Neutrophil (primary cell): ENCODE results near the gene NEU1.

Experiments used
- H3K27ac ChIP-seq: fragments of 200-600 bp; sonication (generic); 2 replicates; pipeline ENCODE4 v1.5.1; 2016; ENCODE audit warnings: mild to moderate bottlenecking, moderate library complexity
- H3K27me3 ChIP-seq: fragments of 200-600 bp; sonication (generic); 2 replicates; pipeline ENCODE4 v1.6.0; 2016; ENCODE audit warnings: mild to moderate bottlenecking
- H3K36me3 ChIP-seq: fragments of 200-600 bp; sonication (generic); 2 replicates; pipeline ENCODE4 v1.5.1; 2017
- H3K4me1 ChIP-seq, 2 experiments: fragments of 200-600 bp in 1 of 2; sonication (generic) in 1 of 2; 1 replicate in 1 of 2; 2 replicates in 1 of 2; pipeline versions ENCODE4 v1.5.1 to v1.6.1; 2013 to 2016; ENCODE audit warnings: low read depth in 1 of 2, low read length in 1 of 2, mild to moderate bottlenecking in 1 of 2, moderate library complexity in 1 of 2; ENCODE audit not compliant: control insufficient read depth in 1 of 2, insufficient read depth in 1 of 2
- H3K4me3 ChIP-seq, 2 experiments: fragments of 200-600 bp in 1 of 2; sonication (generic) in 1 of 2; 1 replicate in 1 of 2; 2 replicates in 1 of 2; pipeline ENCODE4 v1.5.1; 2013 to 2016; ENCODE audit warnings: low read depth in 1 of 2, low read length in 1 of 2, mild to moderate bottlenecking in 1 of 2, moderate library complexity in 1 of 2
- H3K9me3 ChIP-seq: fragments of 200-600 bp; sonication (generic); 2 replicates; pipeline ENCODE4 v1.5.1; 2016
- TF ChIP-seq, protein P1 (sequence below): fragments of 200-600 bp; sonication (generic); IDR thresholded peaks from 2 replicates; pipeline ENCODE4 v1.5.1; 2016; ENCODE audit warnings: antibody characterized with exemption

The NEU1 gene

GRCh38 chr6:31875877-31876276, 13.3 kb upstream of the NEU1 start:
- Histone ChIP-seq H3K27me3 (no peaks in the 10 kb centered on the region), H3K27ac (no peak overlapping the region), H3K4me1 (no peaks in the 10 kb centered on the region), H3K9me3 (no peaks in the 10 kb centered on the region), H3K36me3 (peaks cover 15% of the 10 kb centered on the region), H3K4me3 (no peak overlapping the region)
- TF ChIP-seq, protein P1, sequence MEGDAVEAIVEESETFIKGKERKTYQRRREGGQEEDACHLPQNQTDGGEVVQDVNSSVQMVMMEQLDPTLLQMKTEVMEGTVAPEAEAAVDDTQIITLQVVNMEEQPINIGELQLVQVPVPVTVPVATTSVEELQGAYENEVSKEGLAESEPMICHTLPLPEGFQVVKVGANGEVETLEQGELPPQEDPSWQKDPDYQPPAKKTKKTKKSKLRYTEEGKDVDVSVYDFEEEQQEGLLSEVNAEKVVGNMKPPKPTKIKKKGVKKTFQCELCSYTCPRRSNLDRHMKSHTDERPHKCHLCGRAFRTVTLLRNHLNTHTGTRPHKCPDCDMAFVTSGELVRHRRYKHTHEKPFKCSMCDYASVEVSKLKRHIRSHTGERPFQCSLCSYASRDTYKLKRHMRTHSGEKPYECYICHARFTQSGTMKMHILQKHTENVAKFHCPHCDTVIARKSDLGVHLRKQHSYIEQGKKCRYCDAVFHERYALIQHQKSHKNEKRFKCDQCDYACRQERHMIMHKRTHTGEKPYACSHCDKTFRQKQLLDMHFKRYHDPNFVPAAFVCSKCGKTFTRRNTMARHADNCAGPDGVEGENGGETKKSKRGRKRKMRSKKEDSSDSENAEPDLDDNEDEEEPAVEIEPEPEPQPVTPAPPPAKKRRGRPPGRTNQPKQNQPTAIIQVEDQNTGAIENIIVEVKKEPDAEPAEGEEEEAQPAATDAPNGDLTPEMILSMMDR, result no peak

GRCh38 chr6:31874836-31875572, 12.4 kb upstream of the NEU1 start:
- peaks cover 6% of the 10 kb centered on the region for H3K36me3 ChIP-seq
- TF ChIP-seq, protein P1, result no peak
- H3K27me3 ChIP-seq, result no peaks in the 10 kb centered on the region
- H3K27ac ChIP-seq, result no peak overlapping the region
- H3K4me3 ChIP-seq, result no peak overlapping the region
- no peaks in the 10 kb centered on the region for H3K4me1 ChIP-seq
- H3K9me3 ChIP-seq, result no peaks in the 10 kb centered on the region

GRCh38 chr6:31874084-31874670, 11.6 kb upstream of the NEU1 start:
- no peaks in the 10 kb centered on the region for H3K36me3 ChIP-seq
- TF ChIP-seq, protein P1, result no peak
- H3K4me3 ChIP-seq, result no peak overlapping the region
- H3K4me1 ChIP-seq, result no peaks in the 10 kb centered on the region
- no peak overlapping the region for H3K27ac ChIP-seq
- H3K27me3 ChIP-seq, result peaks cover 1% of the 10 kb centered on the region
- no peaks in the 10 kb centered on the region for H3K9me3 ChIP-seq

- Histone ChIP-seq H3K27ac (no peak overlapping the region), H3K9me3 (no peaks in the 10 kb centered on the region), H3K36me3 (no peaks in the 10 kb centered on the region), H3K4me3 (no peak overlapping the region), H3K4me1 (no peaks in the 10 kb centered on the region), H3K27me3 (peaks cover 8% of the 10 kb centered on the region)
- TF ChIP-seq, protein P1, result no peak
Measured at GRCh38 chr6:31871046-31871659, 8.5 kb upstream of the NEU1 start.

DNA sequence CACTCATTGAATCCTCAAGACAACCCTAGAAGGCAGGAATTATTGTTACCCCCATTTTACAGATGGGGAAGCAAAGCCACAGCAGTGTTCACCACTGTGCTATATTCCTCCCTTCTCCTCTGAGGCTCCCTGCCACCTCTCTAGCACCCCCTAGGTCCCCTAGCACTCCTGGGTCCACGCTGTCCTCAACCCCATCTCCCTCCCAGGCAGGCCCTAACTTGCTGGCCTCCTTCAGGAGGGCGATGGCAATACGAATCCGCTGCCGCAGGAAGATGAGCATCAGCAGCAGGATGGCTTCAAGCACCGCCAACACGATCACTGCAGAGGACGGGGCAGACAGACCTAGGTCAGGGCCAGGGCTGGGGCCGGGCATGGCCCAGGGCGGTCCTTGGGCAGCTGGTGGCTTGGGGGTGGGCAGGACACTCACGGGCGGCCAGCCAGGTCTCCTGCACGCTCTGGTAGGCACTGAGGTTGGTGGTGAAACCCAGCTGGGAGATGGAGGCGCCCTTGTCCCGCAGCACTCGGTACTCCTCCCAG, 7.8 kb upstream of the NEU1 start:
- Histone ChIP-seq H3K27ac (no peak overlapping the region), H3K27me3 (peaks cover 8% of the 10 kb centered on the region), H3K4me1 (no peaks in the 10 kb centered on the region), H3K9me3 (no peaks in the 10 kb centered on the region), H3K36me3 (no peaks in the 10 kb centered on the region), H3K4me3 (no peak overlapping the region)
- TF ChIP-seq, protein P1, result no peak
